K562 (cell line): ENCODE measurements around the gene TIA1. TPM values are rescaled to one million over a fixed set of nuclear protein-coding genes. Genes with fewer than 3 reads are reported as not detected.

Source experiments
- ATAC-seq: fragments of 200-7000 bp; cut with Tn5 transposase; 3 replicates; pipeline ENCODE4 v1.9.1; 2020; ENCODE audit warnings: moderate library complexity
- BruUV-seq: library from RNA; stranded (reverse); fragments of 400-500 nt; replicated peaks from 2 replicates; lab custom pipeline; 2021; lab: Mats Ljungman, UMichigan
- CTCF ChIA-PET: fragments of 300-600 bp; formaldehyde crosslinking; extraction: SDS; loops from one replicate; lab custom pipeline; 2021; ENCODE audit warnings: low intra/inter-chr PET ratio; lab: Yijun Ruan, JAX
- POLR2A ChIA-PET: fragments of 300-600, 350-650 bp; sonication (Branson Sonifier 250); formaldehyde crosslinking; extraction: SDS; loops from one replicate; lab custom pipeline; 2021; ENCODE audit warnings: antibody characterized with exemption, inconsistent platforms; lab: Yijun Ruan, JAX
- DNase-seq, 4 experiments: peaks; one replicate each; pipeline versions ENCODE4 v3.0.0 to v3.0.0-alpha.2; 2011 to 2018; ENCODE audit warnings: low spot score in 3 of 4, mixed read lengths in 3 of 4; ENCODE audit errors: extremely low read depth in 1 of 4
- FAIRE-seq: peaks from 2 replicates; lab custom pipeline; 2011; peaks lifted over from hg19 to GRCh38; lab: Jason Lieb, UNC
- H2AFZ ChIP-seq: 2 replicates; pipeline ENCODE4 v1.6.0; 2011; ENCODE audit warnings: low read depth, low read length, control low read depth, inconsistent platforms
- H3K27ac ChIP-seq: fragments of 200-600 bp; 3 replicates; pipeline ENCODE4 v1.8.0; 2011; ENCODE audit warnings: low read depth, mild to moderate bottlenecking, control low read depth, inconsistent platforms, low read length, moderate library complexity, mixed read lengths; ENCODE audit errors: extremely low read depth
- H3K27me3 ChIP-seq, 2 experiments: fragments of 300-600 bp in 1 of 2; 2 replicates in 1 of 2; 3 replicates in 1 of 2; pipeline versions ENCODE4 v1.6.0 to v1.8.0; 2011; ENCODE audit warnings: inconsistent platforms in 2 of 2, low read length in 2 of 2, mild to moderate bottlenecking in 1 of 2, mixed read lengths in 1 of 2, moderate library complexity in 1 of 2; ENCODE audit not compliant: control insufficient read depth in 2 of 2, insufficient read depth in 2 of 2
- H3K36me3 ChIP-seq: fragments of 300-600 bp; 3 replicates; pipeline ENCODE4 v1.8.0; 2011; ENCODE audit warnings: mild to moderate bottlenecking, low read length, inconsistent platforms; ENCODE audit not compliant: control insufficient read depth, insufficient read depth
- H3K4me1 ChIP-seq, 2 experiments: fragments of 200-600 bp in 1 of 2; replicated peaks in 1 of 2; 2 replicates in 1 of 2; 3 replicates in 1 of 2; pipeline versions ENCODE4 v1.5.1 to v1.8.0; 2011; ENCODE audit warnings: inconsistent platforms in 2 of 2, low read length in 2 of 2, mild to moderate bottlenecking in 1 of 2, mixed read lengths in 1 of 2, moderate library complexity in 1 of 2; ENCODE audit not compliant: control insufficient read depth in 2 of 2, insufficient read depth in 2 of 2
- H3K4me2 ChIP-seq: 2 replicates; pipeline ENCODE4 v1.6.1; 2011; ENCODE audit warnings: low read length, control low read depth, inconsistent platforms, mixed read lengths; ENCODE audit not compliant: insufficient read depth
- H3K4me3 ChIP-seq: fragments of 200-600 bp; sonication (generic), shearing (Covaris generic); 2 replicates; pipeline ENCODE4 v1.5.1; 2016; ENCODE audit warnings: control low read depth, inconsistent platforms
- H3K79me2 ChIP-seq: fragments of 200-600 bp; 3 replicates; pipeline ENCODE4 v1.8.0; 2011; ENCODE audit warnings: low read length, inconsistent platforms; ENCODE audit not compliant: control insufficient read depth, insufficient read depth
- H3K9ac ChIP-seq, 2 experiments: 2 replicates each; pipeline versions ENCODE4 v1.6.0 to v1.6.1; 2011; ENCODE audit warnings: low read depth in 2 of 2, low read length in 2 of 2, control low read depth in 1 of 2, inconsistent platforms in 1 of 2, mild to moderate bottlenecking in 1 of 2, mixed read lengths in 1 of 2; ENCODE audit not compliant: insufficient read depth in 1 of 2
- H3K9me1 ChIP-seq: one replicate; pipeline ENCODE4 v1.6.0; 2011; ENCODE audit warnings: inconsistent platforms, mild to moderate bottlenecking, low read length, moderate library complexity; ENCODE audit not compliant: control insufficient read depth, insufficient read depth
- H3K9me3 ChIP-seq: replicated peaks from 2 replicates; pipeline ENCODE4 v1.5.1; 2011; ENCODE audit warnings: low read depth, low read length, inconsistent platforms; ENCODE audit not compliant: control insufficient read depth, insufficient read depth
- H4K20me1 ChIP-seq: replicated peaks from 2 replicates; pipeline ENCODE4 v1.6.1; 2011; ENCODE audit warnings: low read length, inconsistent platforms, mixed read lengths; ENCODE audit not compliant: control insufficient read depth, insufficient read depth
- AFF1 ChIP-seq, 2 experiments: fragments of 450-650 bp; IDR thresholded peaks; 2 replicates each; pipeline ENCODE4 v1.6.1; 2018; ENCODE audit warnings: mild to moderate bottlenecking in 2 of 2, low read depth in 1 of 2; ENCODE audit not compliant: partially characterized antibody in 2 of 2
- DPF2 ChIP-seq: fragments of 450-650 bp; IDR thresholded peaks from 2 replicates; pipeline ENCODE4 v1.6.1; 2016
- HDGF ChIP-seq: fragments of 450-650 bp; IDR thresholded peaks from 2 replicates; pipeline ENCODE4 v1.6.1; 2016
- RBM17 ChIP-seq: fragments of 200-400 bp; formaldehyde crosslinking; IDR thresholded peaks from 2 replicates; pipeline ENCODE4 v1.6.1; 2017; ENCODE audit warnings: low read depth, mild to moderate bottlenecking, low read length, borderline replicate concordance
- RBM39 ChIP-seq: fragments of 200-400 bp; formaldehyde crosslinking; optimal IDR thresholded peaks from 2 replicates; pipeline ENCODE3; 2018; ENCODE audit warnings: low read depth, low read length
- SNRNP70 ChIP-seq: fragments of 200-400 bp; formaldehyde crosslinking; optimal IDR thresholded peaks from 2 replicates; pipeline ENCODE3; 2017; ENCODE audit warnings: low read depth, low read length
- SRSF7 ChIP-seq: fragments of 200-400 bp; formaldehyde crosslinking; optimal IDR thresholded peaks from 2 replicates; pipeline ENCODE3; 2017; ENCODE audit warnings: mild to moderate bottlenecking, low read depth, low read length
- U2AF1 ChIP-seq: fragments of 200-400 bp; formaldehyde crosslinking; optimal IDR thresholded peaks from 2 replicates; pipeline ENCODE3; 2017; ENCODE audit warnings: mild to moderate bottlenecking, low read depth, low read length, moderate library complexity
- ZNF318 ChIP-seq, 2 experiments: fragments of 450-650 bp; IDR thresholded peaks; 2 replicates each; pipeline ENCODE4 v1.6.1; 2016; ENCODE audit warnings: mild to moderate bottlenecking in 2 of 2, borderline replicate concordance in 1 of 2, low read depth in 1 of 2, moderate library complexity in 1 of 2
- WGBS: fragments of 100-300 bp; shearing (Covaris generic); methylation state at CpG from one replicate; pipeline ENCODE4 v1.1.6; 2016; ENCODE audit warnings: low coverage, mixed read lengths; ENCODE audit not compliant: insufficient coverage; ENCODE audit errors: missing lambda C conversion rate; 5-methylcytosine and 5-hydroxymethylcytosine counted together
- in situ Hi-C: fragments of 300-500 bp; cut with MboI; formaldehyde crosslinking; loops from 4 replicates; pipeline ENCODE4 v1.15.0; 2018; ENCODE audit warnings: inconsistent platforms, mixed read lengths
- intact Hi-C: fragments of 100-400 bp; cut with micrococcal nuclease; formaldehyde crosslinking; loops from 2 replicates; pipeline ENCODE4 v1.14.2; 2022
- polyA plus RNA-seq, 8 experiments: library from polyadenylated mRNA; depleted of rRNA in 4 of 8; stranded (reverse) in 5 of 8; unstranded in 3 of 8; fragments of >200 nt; fragmentation: Nextera tagmentation in 2 of 8; fragmentation: Illumina TruSeq in 1 of 8; extraction: Ambion mirVana in 2 of 8; extraction: Trizol in 1 of 8; gene quantifications; 2 replicates each; pipeline versions ENCODE4 v1.2.1 to v1.2.3, GENCODE V29; 2011 to 2014; ENCODE audit warnings: inconsistent platforms in 1 of 8, missing spikeins in 1 of 8
- total RNA-seq, 7 experiments: library from RNA; depleted of rRNA in 6 of 7; stranded (reverse); fragments of >200 nt in 6 of 7; fragmentation: Illumina TruSeq in 2 of 7; extraction: Trizol in 2 of 7; gene quantifications; 2 replicates each; pipeline versions ENCODE4 v1.2.1 to v1.2.3, GENCODE V29; 2011 to 2021; ENCODE audit warnings: low replicate concordance in 1 of 7

The TIA1 gene
- total and polyA plus RNA-seq, 9 of the 15 experiments (the other 6 are each of a cell fraction or from before 2014, with no cell fraction given) = 25.3 to 129 (median 79.6) TPM

- CTCF ChIA-PET = no interaction called here
- Histone ChIP-seq H3K36me3 (no peaks in the 10 kb centered on the region), H3K27me3 (no peaks in the 10 kb centered on the region), H3K4me3 (peak overlapping the region; percentile 62), H3K9me3 (no peaks in the 10 kb centered on the region), H3K79me2 (peaks cover 9% of the 10 kb centered on the region), H2AFZ (peak overlapping the region; percentile 97), H4K20me1 (no peaks in the 10 kb centered on the region), H3K9ac (peak overlapping the region; percentile 87 to 89; a peak in 3 of 4 replicates), H3K4me1 (peaks cover 3 to 4% of the 10 kb centered on the region in 2 experiments; a peak in 2 of 5 replicates), H3K4me2 (peak overlapping the region; percentile 98), H3K9me1 (no peaks in the 10 kb centered on the region), H3K27ac (peak overlapping the region; percentile 85)
- BruUV-seq = TSS peak; percentile 98
- no peak for FAIRE-seq
- DNase-seq = no peak
- no peak for ATAC-seq
- in situ Hi-C loops (no loop called here), intact Hi-C loops (loop anchor here (2.0 to 5.0 kb wide), 5 partner anchors 48 to 279 kb away; partner anchors contain the start of genes PCBP1, SNRPG and TIA1)
- POLR2A ChIA-PET = interaction anchor here (0.5 to 3.0 kb wide), 27 partner anchors 9 to 1169 kb away, joined by 3 to 18 read pairs (median 4); partner anchors contain the start of genes FAM136A, MXD1, PCYOX1 and SNRPG
- 40% methylated on average over 13 of the region's 13 CpGs for WGBS
- TF ChIP-seq ZNF318 (IDR thresholded peaks at IDR 0.05; ENCODE audit: borderline replicate concordance in 1 of 2, low read depth in 1 of 2) = no peak
- TF ChIP-seq RBM17 = no peak
- 0 out of 2 replicates have a peak, but pooled peaks have one; percentile 12 for TF ChIP-seq HDGF
- TF ChIP-seq AFF1 (IDR thresholded peaks at IDR 0.05; ENCODE audit: low read depth in 1 of 2, partially characterized antibody in 2 of 2) = no peak
- TF ChIP-seq U2AF1 = no peak
- no peak for TF ChIP-seq SNRNP70
- TF ChIP-seq SRSF7 = no peak
- TF ChIP-seq DPF2 = peak; percentile 45; the same call in 1 of the 2 replicates
- no peak for TF ChIP-seq RBM39
Observed at GRCh38 chr2:70191244-70191735, 57.1 kb downstream of the TIA1 start.
